Neuron (in vitro differentiated cells): ENCODE data around the gene DTNBP1.

Experiments
- H2AFZ ChIP-seq: one replicate; pipeline ENCODE4 v1.6.1; 2013; ENCODE audit warnings: low read depth, mild to moderate bottlenecking, inconsistent platforms, low read length, moderate library complexity
- H3K27me3 ChIP-seq: one replicate; pipeline ENCODE4 v1.6.1; 2013; ENCODE audit warnings: low read length; ENCODE audit not compliant: insufficient read depth
- H3K36me3 ChIP-seq: one replicate; pipeline ENCODE4 v1.6.1; 2013; ENCODE audit warnings: low read length; ENCODE audit not compliant: insufficient read depth
- H3K4me1 ChIP-seq: one replicate; pipeline ENCODE4 v1.6.1; 2013; ENCODE audit warnings: low read length; ENCODE audit not compliant: insufficient read depth
- H3K4me3 ChIP-seq: 2 replicates; pipeline ENCODE4 v1.5.1; 2013; ENCODE audit warnings: mild to moderate bottlenecking, low read length, moderate library complexity
- H3K9me3 ChIP-seq: one replicate; pipeline ENCODE4 v1.6.1; 2013; ENCODE audit warnings: low read length

The DTNBP1 gene

DNA sequence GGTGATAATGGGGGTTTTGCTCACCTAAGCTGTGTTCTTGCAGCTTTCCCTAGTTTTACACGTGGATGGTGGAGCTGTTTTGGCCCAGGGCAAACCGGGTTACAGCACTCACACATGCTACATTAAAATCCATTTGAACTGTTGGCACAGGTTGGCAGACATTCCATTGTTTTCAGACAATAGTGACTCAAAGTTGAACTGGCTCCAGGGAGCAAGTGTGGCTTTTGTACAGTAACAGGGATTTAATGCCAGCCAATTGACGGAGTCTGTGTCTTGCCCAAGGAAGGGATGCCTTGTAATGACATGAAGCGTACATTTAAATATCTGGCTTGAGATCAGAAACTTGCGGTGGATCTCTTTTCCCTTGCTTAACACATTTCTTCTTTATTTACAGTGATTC, 183.1 kb downstream of the DTNBP1 start:
- Histone ChIP-seq H3K36me3 (peaks cover 6% of the 10 kb centered on the region), H3K4me1 (no peaks in the 10 kb centered on the region), H3K27me3 (no peaks in the 10 kb centered on the region), H2AFZ (no peak overlapping the region), H3K4me3 (no peak overlapping the region), H3K9me3 (no peaks in the 10 kb centered on the region)

DNA sequence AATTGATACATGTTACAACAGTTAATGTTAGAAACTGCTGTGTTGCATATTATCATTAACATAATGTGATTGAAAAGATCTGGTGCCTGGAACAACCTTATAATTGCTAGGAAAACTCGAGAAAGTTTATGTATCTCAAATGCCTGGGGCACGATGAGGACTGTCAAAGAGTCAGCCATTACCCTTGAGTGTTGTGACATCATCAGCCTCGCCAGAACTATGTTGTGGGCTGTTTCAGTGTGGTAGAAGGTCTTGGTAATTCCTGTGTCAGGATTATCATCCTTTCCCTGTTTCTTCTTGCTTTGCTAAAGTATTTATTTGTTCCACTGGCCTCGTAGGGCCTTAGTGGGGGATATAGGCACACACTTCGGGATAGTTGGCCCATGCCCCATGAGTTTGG, 185.1 kb downstream of the DTNBP1 start:
- Histone ChIP-seq H3K4me1 (no peaks in the 10 kb centered on the region), H3K27me3 (no peaks in the 10 kb centered on the region), H2AFZ (no peak overlapping the region), H3K9me3 (no peaks in the 10 kb centered on the region), H3K36me3 (peaks cover 11% of the 10 kb centered on the region), H3K4me3 (no peak overlapping the region)

DNA sequence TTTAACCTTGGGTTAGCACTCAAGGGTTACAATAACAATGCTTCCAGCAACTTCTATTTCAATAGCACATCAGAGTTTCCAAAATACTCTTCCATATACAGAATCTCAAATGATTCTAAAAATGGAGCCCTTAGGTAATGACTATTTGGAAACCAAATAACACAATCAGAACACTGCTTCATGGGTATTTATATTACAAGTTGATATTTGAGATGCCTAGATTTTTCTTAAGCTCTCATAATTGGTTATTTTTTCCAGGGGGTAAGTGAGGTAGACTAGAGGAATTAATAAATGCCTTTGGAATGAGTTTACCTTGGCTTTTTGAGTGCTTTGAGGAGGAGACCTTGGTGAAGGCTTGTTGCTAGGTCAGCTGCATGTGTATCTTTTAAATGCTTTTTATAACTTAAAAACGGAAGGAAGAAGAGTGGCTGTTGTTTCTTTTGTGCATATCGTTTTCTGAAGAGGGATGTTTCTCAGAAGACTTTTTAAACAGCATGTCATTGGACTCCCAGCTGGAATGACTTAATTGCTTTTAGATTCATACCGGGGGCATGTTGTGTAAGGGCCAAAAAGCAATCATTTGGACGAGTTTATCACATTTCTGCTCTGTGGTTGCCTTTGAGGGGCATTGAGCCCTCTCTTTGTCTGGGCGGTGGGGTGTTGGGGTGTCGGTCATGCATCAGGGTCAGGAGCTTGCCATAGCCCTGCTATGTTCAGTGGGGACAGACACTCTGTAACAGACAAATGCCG, 186.0 kb downstream of the DTNBP1 start:
- H3K4me1 ChIP-seq = no peaks in the 10 kb centered on the region
- no peaks in the 10 kb centered on the region for H3K27me3 ChIP-seq
- H3K36me3 ChIP-seq = peaks cover 14% of the 10 kb centered on the region
- no peak overlapping the region for H2AFZ ChIP-seq
- H3K4me3 ChIP-seq = no peak overlapping the region
- no peaks in the 10 kb centered on the region for H3K9me3 ChIP-seq

DNA sequence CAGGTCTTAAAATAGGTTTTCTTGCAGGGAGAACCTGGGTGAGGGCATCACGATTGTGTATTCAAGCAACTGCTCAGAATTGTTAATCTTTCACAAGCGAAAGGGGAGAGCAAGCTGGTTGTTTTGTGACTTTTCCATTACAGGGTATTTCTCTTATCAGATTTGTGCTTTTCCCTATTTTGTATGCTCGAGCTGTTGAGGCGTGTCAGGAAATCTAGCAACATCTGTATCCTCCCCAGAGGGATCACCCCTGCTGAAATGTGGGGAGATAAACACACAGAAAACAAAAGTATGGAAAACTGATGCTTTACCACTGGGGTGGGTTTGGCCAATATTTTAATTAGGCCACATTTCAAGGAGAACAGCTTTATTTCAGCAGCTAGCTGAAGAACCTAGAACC, 187.0 kb downstream of the DTNBP1 start:
- Histone ChIP-seq H3K9me3 (no peaks in the 10 kb centered on the region), H3K4me1 (no peaks in the 10 kb centered on the region), H2AFZ (no peak overlapping the region), H3K36me3 (peaks cover 19% of the 10 kb centered on the region), H3K4me3 (no peak overlapping the region), H3K27me3 (no peaks in the 10 kb centered on the region)

DNA sequence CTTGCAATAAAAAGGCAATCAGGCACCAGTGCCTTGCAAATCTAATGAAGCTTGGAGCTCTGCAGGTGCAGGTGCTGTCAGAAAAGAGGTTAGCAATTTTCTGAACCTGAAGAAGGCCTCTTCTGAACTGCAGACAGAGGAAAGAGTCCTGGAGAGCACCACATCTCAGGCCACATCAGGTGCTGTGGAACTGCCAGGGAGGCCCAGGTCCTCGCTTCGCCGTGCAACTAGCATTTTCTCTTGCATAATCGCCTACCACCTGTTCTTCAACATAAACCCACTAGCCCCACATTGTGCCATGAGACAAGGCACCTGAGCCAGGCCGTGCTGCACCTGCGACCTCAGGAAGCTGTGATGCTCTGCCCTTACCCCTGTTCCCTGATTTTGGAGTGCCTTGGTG, 187.6 kb downstream of the DTNBP1 start:
- Histone ChIP-seq H3K4me3 (no peak overlapping the region), H2AFZ (no peak overlapping the region), H3K4me1 (no peaks in the 10 kb centered on the region), H3K36me3 (peaks cover 25% of the 10 kb centered on the region), H3K9me3 (peaks cover 2% of the 10 kb centered on the region), H3K27me3 (no peaks in the 10 kb centered on the region)

DNA sequence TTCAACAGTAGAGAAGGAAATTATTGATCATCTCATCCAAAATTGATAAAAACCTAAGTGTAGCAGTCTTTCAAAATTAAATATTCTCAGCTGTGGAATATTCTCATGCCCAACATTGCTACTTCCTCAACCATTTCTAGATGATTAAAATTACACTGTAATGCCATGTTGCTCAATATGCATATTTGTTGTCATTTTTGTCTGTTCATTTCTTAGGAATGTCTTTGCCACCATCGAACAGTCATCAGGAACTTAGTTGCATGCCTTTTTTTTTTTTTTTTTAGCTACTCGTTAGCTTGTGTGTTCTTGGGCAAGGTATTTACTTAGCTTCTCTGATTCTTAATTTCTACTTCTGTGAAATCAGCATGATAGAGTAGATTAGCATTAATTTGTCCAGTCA, 188.6 kb downstream of the DTNBP1 start:
- Histone ChIP-seq H3K27me3 (no peaks in the 10 kb centered on the region), H2AFZ (no peak overlapping the region), H3K4me3 (no peak overlapping the region), H3K4me1 (no peaks in the 10 kb centered on the region), H3K9me3 (peaks cover 4% of the 10 kb centered on the region), H3K36me3 (peaks cover 32% of the 10 kb centered on the region)

DNA sequence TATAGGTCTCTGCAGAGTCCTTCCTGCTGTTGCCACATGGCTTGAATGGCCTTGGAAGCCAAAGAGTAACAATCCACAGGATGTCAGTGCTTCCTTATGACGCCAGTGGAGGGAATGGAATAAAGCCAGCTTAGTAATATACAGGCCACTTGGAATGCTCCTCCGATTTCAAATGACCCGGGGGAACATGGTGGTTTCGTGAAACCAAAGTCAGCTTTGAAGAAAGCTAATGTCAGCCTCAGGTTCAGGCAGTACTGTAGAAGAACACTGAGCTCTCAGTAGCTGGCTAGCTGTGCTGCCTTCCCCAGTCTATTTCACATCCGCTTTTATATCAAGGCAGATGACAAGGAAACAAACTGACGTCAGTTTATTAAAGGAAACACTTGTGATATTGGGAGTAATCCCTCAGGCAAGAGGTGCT, 189.1 kb downstream of the DTNBP1 start:
- Histone ChIP-seq H3K36me3 (peaks cover 36% of the 10 kb centered on the region), H2AFZ (no peak overlapping the region), H3K27me3 (no peaks in the 10 kb centered on the region), H3K4me1 (no peaks in the 10 kb centered on the region), H3K4me3 (no peak overlapping the region), H3K9me3 (peaks cover 5% of the 10 kb centered on the region)

DNA sequence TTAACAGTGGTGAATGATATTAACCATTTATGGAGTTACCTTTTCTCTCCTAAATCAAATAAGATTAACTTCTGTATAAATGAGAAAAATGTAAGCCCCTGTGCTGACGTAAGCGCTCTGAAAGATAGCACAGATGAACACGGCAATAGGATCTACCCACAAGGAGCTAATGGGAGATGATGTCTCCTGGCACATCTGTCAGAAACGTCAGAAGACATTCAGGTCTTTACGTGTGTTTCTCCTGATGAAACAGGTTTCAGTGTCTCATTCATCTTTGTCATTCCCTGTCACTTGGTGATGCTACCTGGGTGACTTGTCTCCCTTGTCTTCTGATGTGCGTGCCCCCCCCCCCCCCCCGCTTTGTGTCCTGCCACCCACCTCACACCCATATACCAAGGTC, 189.7 kb downstream of the DTNBP1 start:
- peaks cover 8% of the 10 kb centered on the region for H3K9me3 ChIP-seq
- H3K36me3 ChIP-seq = peaks cover 41% of the 10 kb centered on the region
- H2AFZ ChIP-seq = no peak overlapping the region
- H3K4me3 ChIP-seq = no peak overlapping the region
- H3K27me3 ChIP-seq = no peaks in the 10 kb centered on the region
- no peaks in the 10 kb centered on the region for H3K4me1 ChIP-seq
